Epithelial cell of proximal tubule (primary cell): ENCODE results near the gene LTB4R2. TPM values are rescaled to one million over a fixed set of nuclear protein-coding genes. Genes with fewer than 3 reads are reported as not detected.

Source experiments
- DNase-seq: peaks from one replicate; pipeline ENCODE4 v3.0.0-alpha.2; 2011; ENCODE audit warnings: low read depth
- H3K4me3 ChIP-seq: 2 replicates; pipeline ENCODE4 v1.5.1; 2011; ENCODE audit warnings: low read depth, mild to moderate bottlenecking, low read length
- CTCF ChIP-seq: conservative IDR thresholded peaks from 2 replicates; pipeline ENCODE4 v1.5.1; 2012; ENCODE audit warnings: low read depth, mild to moderate bottlenecking, low read length
- total RNA-seq: library from RNA; depleted of rRNA; stranded (reverse); fragments of >200 nt; gene quantifications from 2 replicates; pipeline ENCODE4 v1.2.3, GENCODE V29; 2015

LTB4R2 gene
- total RNA-seq, 1 donor from 2014 or later, result 2.7 TPM

- H3K4me3 ChIP-seq, result no peak overlapping the region
- no peak for DNase-seq
- TF ChIP-seq CTCF, result no peak
These were observed 19.2 kb upstream of the LTB4R2 start for GRCh38 chr14:24290746-24291145.

GRCh38 chr14:24291446-24292117, 18.4 kb upstream of the LTB4R2 start:
- no peak for TF ChIP-seq CTCF
- DNase-seq, result no peak
- H3K4me3 ChIP-seq, result no peak overlapping the region

- DNase-seq, result no peak
- no peak for TF ChIP-seq CTCF
- H3K4me3 ChIP-seq, result no peak overlapping the region
These were observed 17.7 kb upstream of the LTB4R2 start for GRCh38 chr14:24292118-24292807.

- no peak overlapping the region for H3K4me3 ChIP-seq
- no peak for TF ChIP-seq CTCF
- no peak for DNase-seq
These were observed 16.4 kb upstream of the LTB4R2 start for GRCh38 chr14:24293525-24293924.

GRCh38 chr14:24296341-24297157, 13.4 kb upstream of the LTB4R2 start:
- peak; percentile 64 for DNase-seq
- no peak overlapping the region for H3K4me3 ChIP-seq
- TF ChIP-seq CTCF, result peak; percentile 86

- no peak overlapping the region for H3K4me3 ChIP-seq
- DNase-seq, result no peak
- TF ChIP-seq CTCF, result peak; percentile 73
These were observed 12.6 kb upstream of the LTB4R2 start for GRCh38 chr14:24297190-24297964.
